ENCODE data around the gene FADS3.

FADS3 gene

GRCh38 chr11:61833926-61834277 lies 57.4 kb downstream of the FADS3 start:
- DNase-seq (ENCODE audit: low spot score): no peak
- in situ Hi-C loops (cut with MboI; ENCODE audit: low sequenced_read_pairs, unreplicated experiment): no loop called here
- TF ChIP-seq CTCF (IDR thresholded peaks at IDR 0.05; ENCODE audit: borderline replicate concordance, control extremely low read depth, extremely low read depth, insufficient read depth, missing control alignments): no peak

- no peak for TF ChIP-seq CTCF (IDR thresholded peaks at IDR 0.05; ENCODE audit: borderline replicate concordance, control extremely low read depth, extremely low read depth, insufficient read depth, missing control alignments)
- in situ Hi-C loops (cut with MboI; ENCODE audit: low sequenced_read_pairs, unreplicated experiment): no loop called here
- DNase-seq (ENCODE audit: low spot score): no peak
Observed at GRCh38 chr11:61833471-61833870, 57.9 kb downstream of the FADS3 start.

GRCh38 chr11:61832754-61833153 lies 58.6 kb downstream of the FADS3 start:
- TF ChIP-seq CTCF (IDR thresholded peaks at IDR 0.05; ENCODE audit: borderline replicate concordance, control extremely low read depth, extremely low read depth, insufficient read depth, missing control alignments): no peak
- in situ Hi-C loops (cut with MboI; ENCODE audit: low sequenced_read_pairs, unreplicated experiment): no loop called here
- DNase-seq (ENCODE audit: low spot score): no peak

- no peak for TF ChIP-seq CTCF (IDR thresholded peaks at IDR 0.05; ENCODE audit: borderline replicate concordance, control extremely low read depth, extremely low read depth, insufficient read depth, missing control alignments)
- in situ Hi-C loops (cut with MboI; ENCODE audit: low sequenced_read_pairs, unreplicated experiment): no loop called here
- no peak for DNase-seq (ENCODE audit: low spot score)
Observed at GRCh38 chr11:61832207-61832606, 59.1 kb downstream of the FADS3 start.

GRCh38 chr11:61830237-61831105 lies 60.9 kb downstream of the FADS3 start:
- in situ Hi-C loops (cut with MboI; ENCODE audit: low sequenced_read_pairs, unreplicated experiment): no loop called here
- no peak for DNase-seq (ENCODE audit: low spot score)
- no peak for TF ChIP-seq CTCF (IDR thresholded peaks at IDR 0.05; ENCODE audit: borderline replicate concordance, control extremely low read depth, extremely low read depth, insufficient read depth, missing control alignments)

- in situ Hi-C loops (cut with MboI; ENCODE audit: low sequenced_read_pairs, unreplicated experiment): no loop called here
- DNase-seq (ENCODE audit: low spot score): no peak
- TF ChIP-seq CTCF (IDR thresholded peaks at IDR 0.05; ENCODE audit: borderline replicate concordance, control extremely low read depth, extremely low read depth, insufficient read depth, missing control alignments): no peak
Observed at GRCh38 chr11:61829806-61830205, 61.5 kb downstream of the FADS3 start.

Data from GM13976 (cell line).